H1 (cell line): ENCODE results near the gene GNG11. TPM values are rescaled to one million over a fixed set of nuclear protein-coding genes. Genes with fewer than 3 reads are reported as not detected.

Experiments
- CTCF ChIA-PET: fragments of 300-600 bp; sonication (Branson Sonifier 250); formaldehyde crosslinking; loops from one replicate; lab custom pipeline; 2021; ENCODE audit not compliant: partially characterized antibody; lab: Charles Lee
- POLR2A ChIA-PET: fragments of 300-600 bp; sonication (Branson Sonifier 250); formaldehyde crosslinking; loops from one replicate; lab custom pipeline; 2021; ENCODE audit warnings: inconsistent platforms; ENCODE audit not compliant: partially characterized antibody; lab: Charles Lee
- DNase-seq, 2 experiments: peaks; one replicate each; pipeline versions ENCODE4 v3.0.0 to v3.0.0-alpha.2; 2010 to 2022; ENCODE audit warnings: low spot score in 2 of 2, low read depth in 1 of 2, mixed read lengths in 1 of 2
- FAIRE-seq: peaks from 2 replicates; lab custom pipeline; 2011; peaks lifted over from hg19 to GRCh38; lab: Jason Lieb, UNC
- H2AFZ ChIP-seq: 2 replicates; pipeline ENCODE4 v1.8.1; 2012; ENCODE audit warnings: low read length, inconsistent platforms
- H2AK5ac ChIP-seq: 2 replicates; pipeline ENCODE4 v1.6.1; 2013; ENCODE audit warnings: low read depth, low read length
- H2BK120ac ChIP-seq: replicated peaks from 2 replicates; pipeline ENCODE3; 2013; ENCODE audit warnings: low read depth, low read length, inconsistent platforms
- H2BK12ac ChIP-seq: 2 replicates; pipeline ENCODE4 v1.6.1; 2013; ENCODE audit warnings: low read depth, low read length
- H2BK15ac ChIP-seq: 2 replicates; pipeline ENCODE4 v1.6.1; 2013; ENCODE audit warnings: low read length
- H2BK20ac ChIP-seq: 2 replicates; pipeline ENCODE4 v1.6.1; 2013; ENCODE audit warnings: low read length
- H2BK5ac ChIP-seq: 2 replicates; pipeline ENCODE4 v1.6.1; 2013; ENCODE audit warnings: low read depth, low read length
- H3K14ac ChIP-seq: 2 replicates; pipeline ENCODE4 v1.6.1; 2013; ENCODE audit warnings: inconsistent platforms; ENCODE audit not compliant: insufficient read length
- H3K18ac ChIP-seq: 2 replicates; pipeline ENCODE4 v1.6.1; 2013; ENCODE audit warnings: low read length; ENCODE audit errors: extremely low read depth
- H3K23ac ChIP-seq: 2 replicates; pipeline ENCODE4 v1.6.1; 2013; ENCODE audit warnings: inconsistent platforms; ENCODE audit not compliant: insufficient read length
- H3K23me2 ChIP-seq: 2 replicates; pipeline ENCODE4 v1.6.1; 2013; ENCODE audit warnings: low read depth, low read length
- H3K27ac ChIP-seq: 2 replicates; pipeline ENCODE4 v1.6.1; 2011; ENCODE audit warnings: low read depth, low read length, inconsistent platforms
- H3K27me3 ChIP-seq, 4 experiments: replicated peaks in 1 of 4; 1 replicate in 1 of 4; 2 replicates in 3 of 4; pipeline versions ENCODE4 v1.6.1 to v1.8.1; 2011 to 2013; ENCODE audit warnings: low read length in 3 of 4, mild to moderate bottlenecking in 3 of 4, inconsistent platforms in 2 of 4, mixed read lengths in 2 of 4, moderate library complexity in 1 of 4; ENCODE audit not compliant: control insufficient read depth in 3 of 4, insufficient read depth in 3 of 4; ENCODE audit errors: extremely low read depth in 1 of 4
- H3K36me3 ChIP-seq, 4 experiments: 2 replicates each; pipeline versions ENCODE4 v1.6.1 to v1.8.1; 2011 to 2013; ENCODE audit warnings: mild to moderate bottlenecking in 4 of 4, low read length in 3 of 4, moderate library complexity in 2 of 4, control low read depth in 1 of 4, inconsistent platforms in 1 of 4; ENCODE audit not compliant: insufficient read depth in 4 of 4, control insufficient read depth in 2 of 4
- H3K4ac ChIP-seq: replicated peaks from 2 replicates; pipeline ENCODE3; 2013; ENCODE audit warnings: low read length, low read depth, mixed read lengths, inconsistent platforms; ENCODE audit not compliant: insufficient read length
- H3K4me1 ChIP-seq, 4 experiments: replicated peaks in 1 of 4; 1 replicate in 1 of 4; 2 replicates in 3 of 4; pipeline versions ENCODE4 v1.6.1 to v1.8.1; 2011 to 2013; ENCODE audit warnings: low read length in 3 of 4, inconsistent platforms in 2 of 4, mixed read lengths in 1 of 4; ENCODE audit not compliant: insufficient read depth in 4 of 4, control insufficient read depth in 3 of 4
- H3K4me2 ChIP-seq, 2 experiments: 2 replicates each; pipeline versions ENCODE4 v1.6.1 to v1.8.1; 2011 to 2013; ENCODE audit warnings: low read depth in 2 of 2, low read length in 2 of 2, control low read depth in 1 of 2, inconsistent platforms in 1 of 2, mild to moderate bottlenecking in 1 of 2; ENCODE audit not compliant: insufficient read depth in 1 of 2
- H3K4me3 ChIP-seq, 4 experiments: fragments of 200-600, 300-600 bp in 1 of 4; sonication (generic), shearing (Covaris generic), sonication (Bioruptor Twin) in 1 of 4; 2 replicates each; pipeline versions ENCODE4 v1.5.1 to v1.8.1; 2011 to 2016; ENCODE audit warnings: low read length in 4 of 4, low read depth in 3 of 4, control low read depth in 2 of 4, inconsistent platforms in 2 of 4, mild to moderate bottlenecking in 2 of 4, mixed read lengths in 1 of 4, moderate library complexity in 1 of 4; ENCODE audit not compliant: insufficient read depth in 2 of 4; ENCODE audit errors: extremely low read depth in 1 of 4
- H3K56ac ChIP-seq: replicated peaks from 2 replicates; pipeline ENCODE3; 2013; ENCODE audit warnings: low read depth, mild to moderate bottlenecking, mixed read lengths, low read length, inconsistent platforms; ENCODE audit not compliant: insufficient read length
- H3K79me1 ChIP-seq: 2 replicates; pipeline ENCODE4 v1.6.1; 2013; ENCODE audit warnings: low read depth, low read length, control low read depth
- H3K79me2 ChIP-seq, 2 experiments: 2 replicates each; pipeline versions ENCODE4 v1.6.1 to v1.8.1; 2012 to 2013; ENCODE audit warnings: low read length in 2 of 2, mild to moderate bottlenecking in 2 of 2, inconsistent platforms in 1 of 2; ENCODE audit not compliant: insufficient read depth in 2 of 2, control insufficient read depth in 1 of 2
- H3K9ac ChIP-seq, 4 experiments: replicated peaks in 1 of 4; 1 replicate in 1 of 4; 2 replicates in 3 of 4; pipeline versions ENCODE4 v1.6.1 to v1.8.1; 2011 to 2013; ENCODE audit warnings: low read depth in 3 of 4, low read length in 3 of 4, control low read depth in 2 of 4, mild to moderate bottlenecking in 2 of 4, moderate library complexity in 2 of 4, inconsistent platforms in 1 of 4; ENCODE audit errors: extremely low read depth in 1 of 4
- H3K9me3 ChIP-seq, 2 experiments: 2 replicates each; pipeline versions ENCODE4 v1.6.1 to v1.8.1; 2012 to 2013; ENCODE audit warnings: mild to moderate bottlenecking in 2 of 2, moderate library complexity in 2 of 2, control low read depth in 1 of 2, inconsistent platforms in 1 of 2, low read depth in 1 of 2, low read length in 1 of 2, mixed read lengths in 1 of 2; ENCODE audit not compliant: insufficient read depth in 2 of 2
- H4K20me1 ChIP-seq, 2 experiments: replicated peaks in 1 of 2; 2 replicates each; pipeline versions ENCODE3 to v1.8.1; 2011 to 2013; ENCODE audit warnings: inconsistent platforms in 2 of 2, low read length in 2 of 2, mild to moderate bottlenecking in 1 of 2; ENCODE audit not compliant: insufficient read depth in 2 of 2, control insufficient read depth in 1 of 2
- H4K5ac ChIP-seq: 2 replicates; pipeline ENCODE4 v1.6.1; 2013; ENCODE audit warnings: low read length, low read depth, mixed read lengths, inconsistent platforms; ENCODE audit not compliant: insufficient read length
- H4K8ac ChIP-seq: 2 replicates; pipeline ENCODE4 v1.8.0; 2013; ENCODE audit warnings: mild to moderate bottlenecking, moderate library complexity, low read length, inconsistent platforms; ENCODE audit not compliant: insufficient read depth; ENCODE audit errors: extremely low read depth
- H4K91ac ChIP-seq: replicated peaks from 2 replicates; pipeline ENCODE3; 2013; ENCODE audit warnings: low read length, mixed read lengths, inconsistent platforms; ENCODE audit not compliant: insufficient read length
- BCL11A ChIP-seq, 2 experiments: IDR thresholded peaks; one replicate each; pipeline ENCODE4 v1.6.1; 2011; ENCODE audit warnings: low read depth in 2 of 2, low read length in 2 of 2, mild to moderate bottlenecking in 2 of 2
- EGR1 ChIP-seq: IDR thresholded peaks from 2 replicates; pipeline ENCODE4 v1.6.1; 2011; ENCODE audit warnings: low read depth, low read length, borderline replicate concordance
- POLR2AphosphoS5 ChIP-seq: IDR thresholded peaks from 2 replicates; pipeline ENCODE4 v1.6.1; 2011; ENCODE audit warnings: low read depth, low read length
- RNF2 ChIP-seq: fragments of 200-900, 300-1000 bp; sonication (generic); IDR thresholded peaks from 2 replicates; pipeline ENCODE4 v1.7.1; 2016; ENCODE audit warnings: borderline replicate concordance, low read depth, mild to moderate bottlenecking, antibody characterized with exemption, low read length; ENCODE audit not compliant: poor library complexity, severe bottlenecking; ENCODE audit errors: missing control alignments
- TCF12 ChIP-seq: IDR thresholded peaks from 2 replicates; pipeline ENCODE4 v1.6.1; 2011; ENCODE audit warnings: low read depth, mild to moderate bottlenecking, low read length
- WGBS, 2 experiments: shearing (Covaris generic) in 1 of 2; methylation state at CpG; one replicate each; pipeline versions ENCODE4 v1.1.6 to v1.1.7; 2013 to 2015; ENCODE audit warnings: low lambda C conversion rate in 2 of 2, mixed read lengths in 2 of 2, inconsistent platforms in 1 of 2, low coverage in 1 of 2, missing lambda C conversion rate in 1 of 2; ENCODE audit not compliant: insufficient replicate concordance in 2 of 2, insufficient coverage in 1 of 2, insufficient read length in 1 of 2; ENCODE audit errors: extremely low coverage in 1 of 2, missing lambda C conversion rate in 1 of 2; 5-methylcytosine and 5-hydroxymethylcytosine counted together
- polyA plus RNA-seq, 7 experiments: library from polyadenylated mRNA; depleted of rRNA in 3 of 7; stranded (reverse) in 5 of 7; unstranded in 2 of 7; fragments of >200 nt in 5 of 7; fragments of 200-250 nt in 2 of 7; gene quantifications; 1 replicate in 5 of 7; 2 replicates in 1 of 7; 4 replicates in 1 of 7; pipeline versions ENCODE4 v1.2.1 to v1.2.3, GENCODE V29; 2011 to 2013; ENCODE audit warnings: missing spikeins in 2 of 7, mixed read lengths in 2 of 7
- total RNA-seq: library from RNA; stranded (reverse); fragmentation: NEBNext Ultra II Directional; extraction: Animal tissue kit (Norgen Biotek cat#: 25700); gene quantifications from 2 replicates; pipeline ENCODE4 v1.2.1, GENCODE V29; 2021
- TF ChIP-seq, protein P1 (sequence below): IDR thresholded peaks from 2 replicates; pipeline ENCODE4 v1.6.1; 2012; ENCODE audit warnings: inconsistent platforms

GNG11 gene
- total and polyA plus RNA-seq, 2 of the 8 experiments (the other 6 are each of a cell fraction or from before 2014, with no cell fraction given) = 0.38 to 1.3 TPM

DNA sequence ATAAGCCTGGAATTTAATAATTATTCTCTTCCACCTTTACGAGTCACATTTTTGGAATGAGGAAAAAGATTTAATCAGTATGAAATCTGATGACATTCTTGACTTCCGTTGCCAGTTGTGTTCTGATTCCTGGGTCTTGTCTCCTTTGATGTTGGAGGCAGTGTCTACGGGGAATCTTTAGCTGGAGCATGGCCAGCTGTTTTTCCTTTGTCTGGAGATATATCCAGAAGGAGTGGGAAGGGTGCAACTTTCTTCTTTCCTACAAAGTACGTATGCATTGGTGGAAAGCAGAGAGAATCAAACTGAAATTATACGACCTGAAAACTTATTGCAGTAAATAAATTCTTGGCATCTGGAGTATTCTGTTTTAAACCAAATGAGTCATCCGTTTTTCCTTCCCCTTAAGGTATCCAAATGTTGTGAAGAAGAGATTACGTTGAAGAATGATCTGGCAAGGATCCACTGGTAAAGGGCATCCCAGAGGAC lies 6.9 kb upstream of the GNG11 start:
- no peak overlapping the region for H3K56ac ChIP-seq
- no peak overlapping the region for H2BK15ac ChIP-seq
- no peak overlapping the region for H3K9ac ChIP-seq
- H3K27me3 ChIP-seq = no peaks in the 10 kb centered on the region
- WGBS, 2 experiments = 86% methylated on average over 7 of the region's 7 CpGs; no CpG with 5 or more reads in 1 of the 2 experiments
- no peak overlapping the region for H4K8ac ChIP-seq
- H2BK20ac ChIP-seq = no peak overlapping the region
- H3K4me1 ChIP-seq = no peaks in the 10 kb centered on the region
- no peak overlapping the region for H2BK5ac ChIP-seq
- H3K4me2 ChIP-seq = no peak overlapping the region
- H3K27ac ChIP-seq = no peak overlapping the region
- H3K14ac ChIP-seq = no peak overlapping the region
- H3K79me1 ChIP-seq = no peaks in the 10 kb centered on the region
- POLR2A ChIA-PET = no interaction called here
- no peak overlapping the region for H2BK120ac ChIP-seq
- no peak overlapping the region for H3K18ac ChIP-seq
- H3K79me2 ChIP-seq = no peaks in the 10 kb centered on the region
- DNase-seq (no peak), FAIRE-seq (no peak)
- no peak overlapping the region for H2AFZ ChIP-seq
- H3K23ac ChIP-seq = no peak overlapping the region
- H3K9me3 ChIP-seq = no peaks in the 10 kb centered on the region
- H2AK5ac ChIP-seq = no peak overlapping the region
- no peaks in the 10 kb centered on the region for H4K20me1 ChIP-seq
- TF ChIP-seq TCF12 (no peak), EGR1 (no peak), BCL11A (IDR thresholded peaks at IDR 0.05; ENCODE audit: low read depth in 2 of 2, low read length in 2 of 2) (no peak), RNF2 (no peak), POLR2AphosphoS5 (no peak)
- TF ChIP-seq, protein P1, sequence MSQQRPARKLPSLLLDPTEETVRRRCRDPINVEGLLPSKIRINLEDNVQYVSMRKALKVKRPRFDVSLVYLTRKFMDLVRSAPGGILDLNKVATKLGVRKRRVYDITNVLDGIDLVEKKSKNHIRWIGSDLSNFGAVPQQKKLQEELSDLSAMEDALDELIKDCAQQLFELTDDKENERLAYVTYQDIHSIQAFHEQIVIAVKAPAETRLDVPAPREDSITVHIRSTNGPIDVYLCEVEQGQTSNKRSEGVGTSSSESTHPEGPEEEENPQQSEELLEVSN = no peak
- H2BK12ac ChIP-seq = no peak overlapping the region
- CTCF ChIA-PET = interaction anchor here (0.6 kb wide), 1 partner anchor 11 kb away, joined by 3 read pairs; no protein-coding TSS in a partner anchor
- H4K5ac ChIP-seq = no peak overlapping the region
- no peak overlapping the region for H3K4ac ChIP-seq
- H4K91ac ChIP-seq = no peak overlapping the region
- H3K4me3 ChIP-seq = no peak overlapping the region
- H3K36me3 ChIP-seq = no peaks in the 10 kb centered on the region
- H3K23me2 ChIP-seq = no peaks in the 10 kb centered on the region
